GM13976 (cell line): ENCODE results near the gene TWSG1.

Experiments used
- DNase-seq: peaks from one replicate; pipeline ENCODE4 v3.0.0; 2012; ENCODE audit warnings: low spot score
- in situ Hi-C: fragments of 300-500 bp; cut with MboI; formaldehyde crosslinking; loops from one replicate; pipeline ENCODE4 v1.12.0; 2022; ENCODE audit warnings: low sequenced_read_pairs, mixed read lengths, inconsistent platforms; ENCODE audit not compliant: unreplicated experiment
- TF ChIP-seq, protein P1 (sequence below): IDR thresholded peaks from 2 replicates; pipeline ENCODE4 v1.5.1; 2012; ENCODE audit warnings: borderline replicate concordance, mild to moderate bottlenecking; ENCODE audit not compliant: insufficient read depth; ENCODE audit errors: extremely low read depth, missing control alignments, control extremely low read depth

The TWSG1 gene

DNA sequence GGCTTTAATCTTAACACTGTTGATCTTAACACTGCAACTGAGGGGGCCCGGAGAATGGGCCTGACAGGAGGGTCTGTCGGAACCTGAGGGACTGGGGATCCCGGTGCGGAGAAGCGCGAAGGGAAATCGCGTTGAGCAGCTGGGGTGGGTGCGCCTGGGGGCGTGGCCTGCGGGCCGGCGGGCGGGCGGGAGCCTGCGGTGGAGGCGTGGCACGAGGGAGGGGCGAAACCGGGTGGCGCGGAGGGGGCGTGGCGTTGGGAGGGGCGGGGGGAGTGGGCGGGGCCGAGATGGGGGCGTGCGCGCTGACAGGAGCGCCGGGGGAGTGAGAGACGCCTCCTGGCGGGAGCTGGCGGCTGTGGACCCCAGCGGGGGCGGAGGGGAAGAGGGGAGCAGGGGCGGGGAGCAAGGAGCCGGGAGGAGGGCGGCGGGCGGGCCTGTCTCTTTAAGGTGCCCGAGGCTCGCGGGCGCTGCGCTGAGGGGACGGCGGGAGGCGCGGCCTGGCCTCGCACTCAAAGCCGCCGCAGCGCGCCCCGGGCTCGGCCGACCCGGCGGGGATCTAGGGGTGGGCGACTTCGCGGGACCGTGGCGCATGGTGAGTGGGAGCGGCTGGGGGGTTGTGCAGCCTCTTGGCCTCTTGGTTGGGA, at the start of gene TWSG1:
Gene TWSG1, plus strand, starts transcription at position 445 of the 644 bp plus-strand sequence. CDS start 2,457 bp downstream, outside the sequence.
- TF ChIP-seq, protein P1, sequence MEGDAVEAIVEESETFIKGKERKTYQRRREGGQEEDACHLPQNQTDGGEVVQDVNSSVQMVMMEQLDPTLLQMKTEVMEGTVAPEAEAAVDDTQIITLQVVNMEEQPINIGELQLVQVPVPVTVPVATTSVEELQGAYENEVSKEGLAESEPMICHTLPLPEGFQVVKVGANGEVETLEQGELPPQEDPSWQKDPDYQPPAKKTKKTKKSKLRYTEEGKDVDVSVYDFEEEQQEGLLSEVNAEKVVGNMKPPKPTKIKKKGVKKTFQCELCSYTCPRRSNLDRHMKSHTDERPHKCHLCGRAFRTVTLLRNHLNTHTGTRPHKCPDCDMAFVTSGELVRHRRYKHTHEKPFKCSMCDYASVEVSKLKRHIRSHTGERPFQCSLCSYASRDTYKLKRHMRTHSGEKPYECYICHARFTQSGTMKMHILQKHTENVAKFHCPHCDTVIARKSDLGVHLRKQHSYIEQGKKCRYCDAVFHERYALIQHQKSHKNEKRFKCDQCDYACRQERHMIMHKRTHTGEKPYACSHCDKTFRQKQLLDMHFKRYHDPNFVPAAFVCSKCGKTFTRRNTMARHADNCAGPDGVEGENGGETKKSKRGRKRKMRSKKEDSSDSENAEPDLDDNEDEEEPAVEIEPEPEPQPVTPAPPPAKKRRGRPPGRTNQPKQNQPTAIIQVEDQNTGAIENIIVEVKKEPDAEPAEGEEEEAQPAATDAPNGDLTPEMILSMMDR = peak; percentile 47
- in situ Hi-C loops = loop anchor here (10.0 kb wide), 1 partner anchor 260 kb away; no protein-coding TSS in a partner anchor
- peak; percentile 99 for DNase-seq

DNA sequence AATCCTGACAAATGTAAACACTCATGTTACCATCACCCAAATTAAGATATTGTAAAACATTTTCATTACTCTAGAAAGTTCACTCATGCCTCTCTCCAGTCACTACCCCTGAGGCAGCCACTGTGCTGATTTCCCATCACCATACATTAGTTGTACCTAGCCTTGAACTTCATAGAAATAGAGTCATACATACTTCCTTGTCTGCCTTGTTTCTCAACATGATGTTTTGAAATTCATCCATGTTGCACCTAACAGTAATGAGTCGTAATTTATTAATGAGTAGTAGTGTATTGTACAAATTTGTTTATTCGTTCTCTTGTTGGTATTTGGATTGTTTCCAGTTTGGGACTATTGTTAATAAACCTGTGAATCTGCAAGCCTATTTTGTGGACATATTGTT, 49.0 kb upstream of the TWSG1 start:
- no peak for DNase-seq
- in situ Hi-C loops = no loop called here
- TF ChIP-seq, protein P1 = no peak

DNA sequence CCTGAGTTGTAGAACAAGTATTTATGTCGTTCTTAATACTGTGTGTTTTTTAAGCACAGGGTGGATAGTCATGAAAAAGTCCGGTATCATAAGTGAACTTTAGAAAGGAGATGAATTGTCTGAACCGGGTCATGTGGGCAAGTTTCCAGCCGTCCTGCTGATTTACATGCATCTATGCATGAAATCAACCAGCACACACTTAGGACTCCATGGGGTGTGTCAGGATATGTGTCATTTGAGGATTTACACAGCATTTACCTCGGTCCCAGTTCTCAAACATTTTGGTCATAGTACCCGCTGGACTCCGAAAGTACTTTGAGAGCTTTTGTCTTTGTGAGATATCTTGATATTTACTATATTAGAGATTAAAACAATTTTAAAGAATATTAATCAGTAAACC, 47.5 kb upstream of the TWSG1 start:
- in situ Hi-C loops = no loop called here
- no peak for DNase-seq

DNA sequence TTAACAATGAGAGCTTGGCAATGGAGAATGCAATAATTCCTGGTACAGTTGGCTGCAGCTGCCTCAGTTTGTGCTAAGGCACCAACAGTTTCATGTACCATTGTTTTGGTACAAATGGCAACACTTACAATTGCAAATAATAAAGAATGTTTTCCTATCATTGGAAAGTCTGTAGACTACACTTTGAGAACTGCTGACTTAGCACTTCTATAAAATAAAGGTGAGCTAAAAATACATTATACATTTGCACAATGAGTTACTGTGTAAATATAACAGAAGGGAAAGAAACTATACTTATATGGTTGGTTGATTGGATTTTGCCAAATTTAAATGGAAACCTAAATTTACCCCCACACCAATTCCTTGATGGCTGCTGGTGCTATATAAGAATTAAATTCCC, 44.9 kb upstream of the TWSG1 start:
- in situ Hi-C loops = no loop called here
- TF ChIP-seq, protein P1 = no peak
- DNase-seq = no peak

More for the DNA sequence above, 47.5 kb upstream of the TWSG1 start:
- TF ChIP-seq, protein P1 = no peak

DNA sequence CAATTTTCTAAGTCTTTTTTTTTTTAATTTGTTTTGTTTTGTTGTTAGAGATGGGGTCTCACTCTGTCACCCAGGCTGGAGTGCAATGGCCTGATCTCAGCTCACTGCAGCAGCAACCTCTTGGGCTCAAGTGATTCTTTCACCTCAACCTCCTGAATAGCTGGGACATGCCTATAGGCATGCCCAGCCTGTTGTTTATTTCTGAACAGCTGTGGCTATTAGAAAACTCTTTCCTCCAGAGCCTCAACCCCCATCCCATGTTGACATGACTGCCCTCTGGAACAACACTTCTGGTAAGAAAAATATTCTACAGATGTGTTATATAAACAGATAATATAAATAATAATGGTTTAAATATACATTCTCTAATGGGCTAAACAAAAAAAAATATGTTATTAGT, 44.4 kb upstream of the TWSG1 start:
- in situ Hi-C loops = no loop called here
- TF ChIP-seq, protein P1 = no peak
- DNase-seq = no peak

DNA sequence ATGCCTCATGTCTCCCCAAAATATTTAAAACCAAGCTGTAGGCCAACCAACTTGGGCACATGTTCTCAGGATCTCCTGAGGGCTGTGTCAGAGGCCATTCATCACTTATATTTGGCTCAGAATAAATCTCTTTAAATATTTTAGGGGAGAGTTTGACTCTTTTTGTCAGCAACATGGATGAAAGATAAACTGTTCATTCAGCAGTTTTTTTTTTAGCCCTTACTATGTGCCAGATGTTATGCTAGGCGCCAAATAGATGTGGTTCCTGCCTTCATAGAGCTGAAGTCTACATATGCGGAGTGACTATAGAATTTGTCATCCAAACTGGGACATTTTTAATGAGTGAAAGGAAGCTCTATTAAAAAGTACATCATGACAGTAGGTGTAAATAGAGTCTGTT, 42.5 kb upstream of the TWSG1 start:
- TF ChIP-seq, protein P1 = no peak
- in situ Hi-C loops = no loop called here
- no peak for DNase-seq
